Vagina (tissue), 2 donors: ENCODE data around the gene NFATC4.

Experiments
- POLR2A ChIP-seq, 2 donors: fragments of 450-650 bp; IDR thresholded peaks; one replicate each; pipeline ENCODE4 v1.6.1; 2017; ENCODE audit warnings: antibody characterized with exemption in 2 of 2, mild to moderate bottlenecking in 2 of 2, moderate library complexity in 2 of 2
- POLR2AphosphoS5 ChIP-seq, 2 donors: sonication (generic); formaldehyde crosslinking; IDR thresholded peaks; one replicate each; pipeline ENCODE4 v1.9.0; 2017; ENCODE audit warnings: antibody characterized with exemption in 2 of 2, mild to moderate bottlenecking in 2 of 2, low read depth in 1 of 2; ENCODE audit not compliant: insufficient read depth in 1 of 2
- TF ChIP-seq, protein P1 (sequence below), 3 experiments: fragments of 450-650 bp in 2 of 3; fragments of 200-600 bp in 1 of 3; sonication (generic) in 1 of 3; IDR thresholded peaks; one replicate each; pipeline ENCODE4 v1.5.1; 2017 to 2019; ENCODE audit warnings: antibody characterized with exemption in 3 of 3, mild to moderate bottlenecking in 2 of 3, moderate library complexity in 2 of 3

DNA sequence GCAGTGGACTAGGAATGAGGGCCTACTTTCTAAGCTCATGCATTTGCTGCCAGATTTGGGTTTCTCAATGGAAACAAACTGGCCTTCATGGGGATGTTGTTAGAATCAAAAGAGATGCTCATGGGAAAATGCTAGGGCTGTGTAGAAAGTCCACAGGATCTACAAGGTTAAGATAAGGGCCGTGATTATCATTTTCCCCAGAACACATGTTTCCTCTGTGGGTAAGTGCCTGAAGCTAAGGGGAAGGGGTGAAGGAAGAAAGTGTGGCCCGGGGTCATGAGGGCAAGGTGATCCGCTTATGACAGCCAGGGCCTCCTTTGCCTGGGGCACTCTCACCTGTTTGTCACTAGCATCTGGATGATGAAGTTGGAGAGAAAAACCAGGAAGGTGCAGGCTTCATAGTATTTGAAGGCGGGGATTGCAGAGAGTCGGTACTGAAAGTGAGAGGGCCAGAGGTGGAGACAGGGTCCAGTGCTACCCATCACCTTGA lies 42.9 kb upstream of the NFATC4 start:
- TF ChIP-seq, protein P1, sequence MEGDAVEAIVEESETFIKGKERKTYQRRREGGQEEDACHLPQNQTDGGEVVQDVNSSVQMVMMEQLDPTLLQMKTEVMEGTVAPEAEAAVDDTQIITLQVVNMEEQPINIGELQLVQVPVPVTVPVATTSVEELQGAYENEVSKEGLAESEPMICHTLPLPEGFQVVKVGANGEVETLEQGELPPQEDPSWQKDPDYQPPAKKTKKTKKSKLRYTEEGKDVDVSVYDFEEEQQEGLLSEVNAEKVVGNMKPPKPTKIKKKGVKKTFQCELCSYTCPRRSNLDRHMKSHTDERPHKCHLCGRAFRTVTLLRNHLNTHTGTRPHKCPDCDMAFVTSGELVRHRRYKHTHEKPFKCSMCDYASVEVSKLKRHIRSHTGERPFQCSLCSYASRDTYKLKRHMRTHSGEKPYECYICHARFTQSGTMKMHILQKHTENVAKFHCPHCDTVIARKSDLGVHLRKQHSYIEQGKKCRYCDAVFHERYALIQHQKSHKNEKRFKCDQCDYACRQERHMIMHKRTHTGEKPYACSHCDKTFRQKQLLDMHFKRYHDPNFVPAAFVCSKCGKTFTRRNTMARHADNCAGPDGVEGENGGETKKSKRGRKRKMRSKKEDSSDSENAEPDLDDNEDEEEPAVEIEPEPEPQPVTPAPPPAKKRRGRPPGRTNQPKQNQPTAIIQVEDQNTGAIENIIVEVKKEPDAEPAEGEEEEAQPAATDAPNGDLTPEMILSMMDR (IDR thresholded peaks at IDR 0.05): no peak
- no peak for TF ChIP-seq POLR2AphosphoS5 (IDR thresholded peaks at IDR 0.05; ENCODE audit: insufficient read depth in 1 of 2, low read depth in 1 of 2)
- no peak for TF ChIP-seq POLR2A (IDR thresholded peaks at IDR 0.05)
